SK-N-MC (cell line): ENCODE data around the gene FOXP4.

Experiments used
- EZH2 ChIP-seq: fragments of 200-600 bp; sonication (generic); IDR thresholded peaks from one replicate; pipeline ENCODE4 v1.6.1; 2017; ENCODE audit warnings: antibody characterized with exemption
- FOXP2 ChIP-seq: optimal IDR thresholded peaks from 2 replicates; pipeline ENCODE3; 2011; ENCODE audit warnings: mild to moderate bottlenecking, moderate library complexity; ENCODE audit not compliant: insufficient read depth; ENCODE audit errors: extremely low read length, control extremely low read depth
- POLR2AphosphoS5 ChIP-seq: IDR thresholded peaks from 2 replicates; pipeline ENCODE4 v1.6.1; 2012; ENCODE audit warnings: mild to moderate bottlenecking, low read depth, low read length, borderline replicate concordance

GRCh38 chr6:41545247-41545702, 906 bp upstream of the FOXP4 start:
- TF ChIP-seq EZH2 (no peak), POLR2AphosphoS5 (no peak), FOXP2 (no peak)
